Astrocyte (in vitro differentiated cells and primary cell): ENCODE results near the gene SMPDL3A. TPM values are rescaled to one million over a fixed set of nuclear protein-coding genes. Genes with fewer than 3 reads are reported as not detected.

Source experiments
- DNase-seq: peaks from one replicate; pipeline ENCODE4 v3.0.0-alpha.2; 2010; ENCODE audit warnings: low read depth
- FAIRE-seq: peaks from 2 replicates; lab custom pipeline; 2011; peaks lifted over from hg19 to GRCh38; lab: Jason Lieb, UNC
- H2AFZ ChIP-seq: 2 replicates; pipeline ENCODE4 v1.6.0; 2012; ENCODE audit warnings: low read depth, low read length, inconsistent platforms
- H3K27ac ChIP-seq: 2 replicates; pipeline ENCODE4 v1.5.1; 2011; ENCODE audit warnings: low read depth, low read length, inconsistent platforms
- H3K27me3 ChIP-seq: 2 replicates; pipeline ENCODE4 v1.6.0; 2011; ENCODE audit warnings: low read length, inconsistent platforms; ENCODE audit not compliant: insufficient read depth
- H3K36me3 ChIP-seq: 2 replicates; pipeline ENCODE4 v1.5.1; 2011; ENCODE audit warnings: low read length, inconsistent platforms; ENCODE audit not compliant: insufficient read depth
- H3K4me1 ChIP-seq: 2 replicates; pipeline ENCODE4 v1.5.1; 2011; ENCODE audit warnings: low read length, inconsistent platforms; ENCODE audit not compliant: insufficient read depth
- H3K4me2 ChIP-seq: 2 replicates; pipeline ENCODE4 v1.6.0; 2012; ENCODE audit warnings: low read length, inconsistent platforms
- H3K4me3 ChIP-seq: 2 replicates; pipeline ENCODE4 v1.5.1; 2011; ENCODE audit warnings: low read depth, mild to moderate bottlenecking, low read length, inconsistent platforms; ENCODE audit not compliant: insufficient read depth
- H3K79me2 ChIP-seq: 2 replicates; pipeline ENCODE4 v1.6.0; 2012; ENCODE audit warnings: mild to moderate bottlenecking, low read length, inconsistent platforms; ENCODE audit not compliant: insufficient read depth
- H3K9ac ChIP-seq: 2 replicates; pipeline ENCODE4 v1.6.0; 2012; ENCODE audit warnings: mild to moderate bottlenecking, low read length, inconsistent platforms
- H3K9me3 ChIP-seq: 2 replicates; pipeline ENCODE4 v1.5.1; 2012; ENCODE audit warnings: low read depth, mild to moderate bottlenecking, low read length, inconsistent platforms; ENCODE audit not compliant: insufficient read depth
- H4K20me1 ChIP-seq: 2 replicates; pipeline ENCODE4 v1.6.0; 2012; ENCODE audit warnings: low read length, inconsistent platforms; ENCODE audit not compliant: insufficient read depth
- H3K27ac Mint-ChIP-seq: one replicate; pipeline ENCODE4 v1.8.0; 2021; ENCODE audit warnings: mild to moderate bottlenecking, mixed read lengths; ENCODE audit not compliant: unreplicated experiment
- H3K27me3 Mint-ChIP-seq: one replicate; pipeline ENCODE4 v1.8.0; 2021; ENCODE audit warnings: low read depth, mixed read lengths; ENCODE audit not compliant: unreplicated experiment
- H3K36me3 Mint-ChIP-seq: one replicate; pipeline ENCODE4 v1.8.0; 2021; ENCODE audit warnings: low read depth, mixed read lengths; ENCODE audit not compliant: unreplicated experiment
- H3K4me1 Mint-ChIP-seq: one replicate; pipeline ENCODE4 v1.8.0; 2021; ENCODE audit warnings: low read depth, mixed read lengths; ENCODE audit not compliant: unreplicated experiment
- H3K4me3 Mint-ChIP-seq: one replicate; pipeline ENCODE4 v1.8.0; 2021; ENCODE audit warnings: mild to moderate bottlenecking, moderate library complexity, mixed read lengths; ENCODE audit not compliant: unreplicated experiment
- H3K9me3 Mint-ChIP-seq: one replicate; pipeline ENCODE4 v1.8.0; 2021; ENCODE audit warnings: mild to moderate bottlenecking, mixed read lengths; ENCODE audit not compliant: unreplicated experiment
- EZH2 ChIP-seq: IDR thresholded peaks from 2 replicates; pipeline ENCODE4 v1.6.1; 2012; ENCODE audit warnings: mild to moderate bottlenecking, low read length, inconsistent platforms; ENCODE audit not compliant: insufficient read depth
- total RNA-seq: library from RNA; stranded (reverse); gene quantifications from 2 replicates; pipeline ENCODE4 v1.2.1, GENCODE V29; 2021
- TF ChIP-seq, protein P1 (sequence below): IDR thresholded peaks from 2 replicates; pipeline ENCODE4 v1.5.1; 2011; ENCODE audit warnings: low read depth, mild to moderate bottlenecking, inconsistent platforms, low read length, moderate library complexity; ENCODE audit not compliant: insufficient read depth

The SMPDL3A gene
- total RNA-seq, 1 donor from 2014 or later = 7.3 TPM

DNA sequence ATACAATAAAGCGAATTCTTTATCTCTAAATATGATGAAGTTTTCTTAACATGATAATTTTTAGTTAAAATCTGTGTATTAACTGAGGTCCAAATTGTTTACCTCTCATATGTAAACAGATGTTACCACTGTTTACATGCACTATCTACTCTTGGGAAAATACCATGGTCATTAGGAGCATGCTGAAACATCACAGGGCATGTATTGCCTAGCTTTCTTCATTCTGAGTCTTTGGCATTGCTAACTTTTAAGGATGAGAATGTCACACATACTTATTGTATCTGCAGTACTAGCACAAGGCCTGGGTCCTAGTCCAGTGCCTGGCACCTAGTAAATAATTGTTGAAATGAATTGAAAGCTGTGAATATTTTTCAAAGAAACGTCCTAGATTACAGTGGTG, 20.6 kb downstream of the SMPDL3A start:
- Mint-ChIP-seq H3K4me3 (no peak overlapping the region), H3K36me3 (peaks cover 2% of the 10 kb centered on the region), H3K27me3 (no peaks in the 10 kb centered on the region), H3K4me1 (no peaks in the 10 kb centered on the region), H3K9me3 (no peaks in the 10 kb centered on the region), H3K27ac (no peak overlapping the region)
- DNase-seq (no peak), FAIRE-seq (no peak)
- no peak overlapping the region for H3K9ac ChIP-seq
- no peaks in the 10 kb centered on the region for H3K4me1 ChIP-seq
- peaks cover 7% of the 10 kb centered on the region for H3K36me3 ChIP-seq
- no peak overlapping the region for H2AFZ ChIP-seq
- H3K4me3 ChIP-seq = no peak overlapping the region
- H3K4me2 ChIP-seq = no peak overlapping the region
- TF ChIP-seq, protein P1, sequence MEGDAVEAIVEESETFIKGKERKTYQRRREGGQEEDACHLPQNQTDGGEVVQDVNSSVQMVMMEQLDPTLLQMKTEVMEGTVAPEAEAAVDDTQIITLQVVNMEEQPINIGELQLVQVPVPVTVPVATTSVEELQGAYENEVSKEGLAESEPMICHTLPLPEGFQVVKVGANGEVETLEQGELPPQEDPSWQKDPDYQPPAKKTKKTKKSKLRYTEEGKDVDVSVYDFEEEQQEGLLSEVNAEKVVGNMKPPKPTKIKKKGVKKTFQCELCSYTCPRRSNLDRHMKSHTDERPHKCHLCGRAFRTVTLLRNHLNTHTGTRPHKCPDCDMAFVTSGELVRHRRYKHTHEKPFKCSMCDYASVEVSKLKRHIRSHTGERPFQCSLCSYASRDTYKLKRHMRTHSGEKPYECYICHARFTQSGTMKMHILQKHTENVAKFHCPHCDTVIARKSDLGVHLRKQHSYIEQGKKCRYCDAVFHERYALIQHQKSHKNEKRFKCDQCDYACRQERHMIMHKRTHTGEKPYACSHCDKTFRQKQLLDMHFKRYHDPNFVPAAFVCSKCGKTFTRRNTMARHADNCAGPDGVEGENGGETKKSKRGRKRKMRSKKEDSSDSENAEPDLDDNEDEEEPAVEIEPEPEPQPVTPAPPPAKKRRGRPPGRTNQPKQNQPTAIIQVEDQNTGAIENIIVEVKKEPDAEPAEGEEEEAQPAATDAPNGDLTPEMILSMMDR = no peak
- TF ChIP-seq EZH2 = no peak
- H3K27me3 ChIP-seq = no peaks in the 10 kb centered on the region
- no peaks in the 10 kb centered on the region for H4K20me1 ChIP-seq
- H3K9me3 ChIP-seq = no peaks in the 10 kb centered on the region
- H3K79me2 ChIP-seq = no peaks in the 10 kb centered on the region
- no peak overlapping the region for H3K27ac ChIP-seq

DNA sequence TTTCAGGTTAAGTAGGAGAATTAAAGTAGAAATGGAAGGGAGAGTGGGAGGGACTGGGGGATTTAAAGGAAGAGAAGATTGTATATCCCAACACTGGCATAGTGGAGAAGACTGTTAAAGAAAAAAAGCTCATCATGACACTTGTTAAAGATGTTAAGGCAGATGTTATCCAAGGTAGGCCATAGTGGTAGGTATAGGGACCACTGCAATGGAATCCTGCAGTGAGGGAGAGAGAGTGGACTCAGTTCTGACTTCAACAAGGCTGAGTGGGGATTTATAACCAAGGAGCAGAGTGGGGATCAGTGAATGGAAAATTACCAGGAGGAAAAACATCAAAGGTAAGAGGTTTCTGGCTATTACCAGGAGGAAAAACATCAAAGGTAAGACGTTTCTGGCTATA, 21.1 kb downstream of the SMPDL3A start:
- Histone ChIP-seq H3K36me3 (peaks cover 7% of the 10 kb centered on the region), H3K4me1 (no peaks in the 10 kb centered on the region), H4K20me1 (no peaks in the 10 kb centered on the region), H3K27ac (no peak overlapping the region), H3K9ac (no peak overlapping the region), H3K4me2 (no peak overlapping the region), H2AFZ (no peak overlapping the region), H3K9me3 (no peaks in the 10 kb centered on the region), H3K4me3 (no peak overlapping the region), H3K79me2 (no peaks in the 10 kb centered on the region), H3K27me3 (no peaks in the 10 kb centered on the region)
- H3K4me3 Mint-ChIP-seq = no peak overlapping the region
- no peak overlapping the region for H3K27ac Mint-ChIP-seq
- FAIRE-seq = no peak
- TF ChIP-seq EZH2 = no peak
- TF ChIP-seq, protein P1 = no peak
- no peaks in the 10 kb centered on the region for H3K4me1 Mint-ChIP-seq
- no peaks in the 10 kb centered on the region for H3K27me3 Mint-ChIP-seq
- peaks cover 2% of the 10 kb centered on the region for H3K36me3 Mint-ChIP-seq
- no peaks in the 10 kb centered on the region for H3K9me3 Mint-ChIP-seq
- DNase-seq = no peak

DNA sequence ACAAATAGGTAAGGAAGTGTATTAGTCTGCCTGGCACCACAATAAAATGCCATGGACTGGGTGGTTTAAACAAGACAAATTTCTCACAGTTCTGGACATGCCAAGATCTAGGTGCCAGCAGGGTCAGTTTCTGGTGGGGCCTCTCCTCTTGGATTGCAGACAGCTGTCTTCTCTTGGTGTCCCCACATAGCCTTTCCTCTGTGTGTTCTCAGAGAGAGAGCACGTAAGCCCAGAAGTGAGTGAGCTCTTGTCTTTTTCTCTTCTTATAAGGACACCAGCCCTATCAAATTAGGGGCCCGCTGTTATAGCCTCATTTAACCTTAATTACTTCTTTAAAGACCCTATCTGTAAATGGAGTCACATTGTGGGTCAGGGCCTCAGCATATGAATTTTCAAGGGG, 28.3 kb downstream of the SMPDL3A start:
- no peaks in the 10 kb centered on the region for H3K4me1 Mint-ChIP-seq
- no peaks in the 10 kb centered on the region for H4K20me1 ChIP-seq
- no peaks in the 10 kb centered on the region for H3K79me2 ChIP-seq
- H3K4me1 ChIP-seq = no peaks in the 10 kb centered on the region
- no peak for TF ChIP-seq EZH2
- H3K9me3 Mint-ChIP-seq = no peaks in the 10 kb centered on the region
- no peak overlapping the region for H3K4me3 ChIP-seq
- no peaks in the 10 kb centered on the region for H3K36me3 Mint-ChIP-seq
- H3K27ac ChIP-seq = no peak overlapping the region
- no peak for DNase-seq
- no peaks in the 10 kb centered on the region for H3K27me3 ChIP-seq
- no peaks in the 10 kb centered on the region for H3K36me3 ChIP-seq
- H3K4me2 ChIP-seq = no peak overlapping the region
- FAIRE-seq = no peak
- no peak overlapping the region for H3K9ac ChIP-seq
- no peak overlapping the region for H2AFZ ChIP-seq
- no peak overlapping the region for H3K4me3 Mint-ChIP-seq
- H3K27me3 Mint-ChIP-seq = no peaks in the 10 kb centered on the region
- H3K9me3 ChIP-seq = no peaks in the 10 kb centered on the region
- no peak overlapping the region for H3K27ac Mint-ChIP-seq
